GM15510 (cell line): ENCODE data around the gene CANT1.

Experiments
- POLR2A ChIP-seq: IDR thresholded peaks from 3 replicates; pipeline ENCODE4 v1.6.1; 2011; ENCODE audit warnings: borderline replicate concordance; ENCODE audit not compliant: insufficient read length; ENCODE audit errors: extremely low read depth

Gene CANT1

GRCh38 chr17:79009397-79010303 lies at the start of gene CANT1:
Gene CANT1 (minus strand): TSS chr17:79009764. CDS start chr17:78997622, 12,142 bp downstream.
- peak; percentile 78 for TF ChIP-seq POLR2A

GRCh38 chr17:79057737-79058385 lies 48.3 kb upstream of the CANT1 start:
- TF ChIP-seq POLR2A: no peak

- TF ChIP-seq POLR2A: no peak
These were observed 45.6 kb upstream of the CANT1 start for GRCh38 chr17:79055197-79055596.

GRCh38 chr17:79054200-79054960 lies 44.8 kb upstream of the CANT1 start:
- no peak for TF ChIP-seq POLR2A

- TF ChIP-seq POLR2A: no peak
These were observed 43.8 kb upstream of the CANT1 start for GRCh38 chr17:79053251-79053925.

GRCh38 chr17:79052131-79052530 lies 42.6 kb upstream of the CANT1 start:
- TF ChIP-seq POLR2A: no peak

GRCh38 chr17:79051306-79051705 lies 41.7 kb upstream of the CANT1 start:
- no peak for TF ChIP-seq POLR2A

- TF ChIP-seq POLR2A: no peak
These were observed 41.0 kb upstream of the CANT1 start for GRCh38 chr17:79050551-79050950.

- no peak for TF ChIP-seq POLR2A
These were observed 40.3 kb upstream of the CANT1 start for GRCh38 chr17:79049821-79050220.

- no peak for TF ChIP-seq POLR2A
These were observed 39.5 kb upstream of the CANT1 start for GRCh38 chr17:79048826-79049755.

- TF ChIP-seq POLR2A: no peak
These were observed 38.6 kb upstream of the CANT1 start for GRCh38 chr17:79047923-79048825.

GRCh38 chr17:79047291-79047920 lies 37.8 kb upstream of the CANT1 start:
- TF ChIP-seq POLR2A: no peak
